LNCaP clone FGC (cell line): ENCODE measurements around the gene TRPM2.

ENCODE experiments used
- DNase-seq: peaks from one replicate; pipeline ENCODE4 v3.0.0-alpha.2; 2011; ENCODE audit warnings: low read depth
- H3K4me3 ChIP-seq: 2 replicates; pipeline ENCODE4 v1.5.1; 2011; ENCODE audit warnings: mild to moderate bottlenecking, low read depth, low read length, control low read depth
- TF ChIP-seq, protein P1 (sequence below): IDR thresholded peaks from 2 replicates; pipeline ENCODE4 v1.5.1; 2012; ENCODE audit warnings: mild to moderate bottlenecking; ENCODE audit not compliant: control insufficient read depth, insufficient read depth; ENCODE audit errors: extremely low read depth

Gene TRPM2

DNA sequence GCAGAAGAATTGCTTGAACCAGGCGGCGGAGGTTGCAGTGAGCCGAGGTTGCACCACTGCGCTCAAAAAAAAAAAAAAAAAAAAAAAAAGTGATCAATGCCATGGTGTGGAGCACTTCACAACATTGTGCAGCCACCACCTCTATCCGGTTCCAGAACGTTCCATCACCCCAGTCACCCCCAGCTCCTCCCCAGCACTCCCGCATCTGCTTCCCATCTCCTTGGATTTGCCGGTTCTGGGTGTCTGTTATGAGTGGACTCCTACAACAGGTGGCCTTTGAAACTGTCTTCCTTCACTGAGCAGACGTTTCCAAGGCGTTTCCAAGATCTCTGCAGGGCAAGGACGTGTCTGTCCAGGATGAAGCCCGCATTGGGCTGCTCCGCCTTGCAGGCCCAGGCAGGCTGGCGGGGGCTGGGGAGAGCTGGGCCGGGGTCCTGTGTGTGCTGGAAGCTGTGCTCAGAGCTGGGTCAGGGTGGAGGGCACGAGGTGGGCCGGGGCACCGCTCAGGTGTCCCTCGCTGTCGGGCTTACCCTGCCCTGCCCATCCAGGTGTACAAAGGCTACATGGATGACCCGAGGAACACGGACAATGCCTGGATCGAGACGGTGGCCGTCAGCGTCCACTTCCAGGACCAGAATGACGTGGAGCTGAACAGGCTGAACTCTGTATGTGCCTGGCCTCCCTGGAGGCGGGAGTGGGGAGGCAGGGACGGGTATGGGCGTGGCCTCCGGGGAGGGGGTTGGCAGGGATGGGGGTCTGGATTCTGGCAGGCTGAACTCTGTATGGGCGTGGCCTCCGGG, 87.0 kb downstream of the TRPM2 start:
- no peak overlapping the region for H3K4me3 ChIP-seq
- TF ChIP-seq, protein P1, sequence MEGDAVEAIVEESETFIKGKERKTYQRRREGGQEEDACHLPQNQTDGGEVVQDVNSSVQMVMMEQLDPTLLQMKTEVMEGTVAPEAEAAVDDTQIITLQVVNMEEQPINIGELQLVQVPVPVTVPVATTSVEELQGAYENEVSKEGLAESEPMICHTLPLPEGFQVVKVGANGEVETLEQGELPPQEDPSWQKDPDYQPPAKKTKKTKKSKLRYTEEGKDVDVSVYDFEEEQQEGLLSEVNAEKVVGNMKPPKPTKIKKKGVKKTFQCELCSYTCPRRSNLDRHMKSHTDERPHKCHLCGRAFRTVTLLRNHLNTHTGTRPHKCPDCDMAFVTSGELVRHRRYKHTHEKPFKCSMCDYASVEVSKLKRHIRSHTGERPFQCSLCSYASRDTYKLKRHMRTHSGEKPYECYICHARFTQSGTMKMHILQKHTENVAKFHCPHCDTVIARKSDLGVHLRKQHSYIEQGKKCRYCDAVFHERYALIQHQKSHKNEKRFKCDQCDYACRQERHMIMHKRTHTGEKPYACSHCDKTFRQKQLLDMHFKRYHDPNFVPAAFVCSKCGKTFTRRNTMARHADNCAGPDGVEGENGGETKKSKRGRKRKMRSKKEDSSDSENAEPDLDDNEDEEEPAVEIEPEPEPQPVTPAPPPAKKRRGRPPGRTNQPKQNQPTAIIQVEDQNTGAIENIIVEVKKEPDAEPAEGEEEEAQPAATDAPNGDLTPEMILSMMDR, result no peak
- DNase-seq, result no peak

DNA sequence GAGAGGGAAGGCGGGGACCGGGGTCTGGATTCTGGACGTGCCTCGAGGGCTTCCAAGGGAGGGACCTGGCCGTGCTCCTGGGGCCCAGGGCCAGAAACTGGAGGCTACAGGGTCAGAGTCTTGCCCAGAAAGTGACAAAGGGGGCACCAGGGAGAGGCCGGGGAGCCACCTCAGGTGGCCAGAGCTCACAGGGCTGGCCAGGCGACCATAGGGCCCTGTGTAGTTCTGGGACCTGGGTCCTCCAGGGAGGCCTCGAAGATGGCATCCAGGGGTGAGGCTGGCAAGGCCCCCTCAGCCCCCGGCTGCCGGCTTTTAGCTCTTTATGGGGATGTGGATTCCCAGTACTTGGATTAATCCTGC, 87.6 kb downstream of the TRPM2 start:
- TF ChIP-seq, protein P1, result no peak
- H3K4me3 ChIP-seq, result no peak overlapping the region
- DNase-seq, result no peak

DNA sequence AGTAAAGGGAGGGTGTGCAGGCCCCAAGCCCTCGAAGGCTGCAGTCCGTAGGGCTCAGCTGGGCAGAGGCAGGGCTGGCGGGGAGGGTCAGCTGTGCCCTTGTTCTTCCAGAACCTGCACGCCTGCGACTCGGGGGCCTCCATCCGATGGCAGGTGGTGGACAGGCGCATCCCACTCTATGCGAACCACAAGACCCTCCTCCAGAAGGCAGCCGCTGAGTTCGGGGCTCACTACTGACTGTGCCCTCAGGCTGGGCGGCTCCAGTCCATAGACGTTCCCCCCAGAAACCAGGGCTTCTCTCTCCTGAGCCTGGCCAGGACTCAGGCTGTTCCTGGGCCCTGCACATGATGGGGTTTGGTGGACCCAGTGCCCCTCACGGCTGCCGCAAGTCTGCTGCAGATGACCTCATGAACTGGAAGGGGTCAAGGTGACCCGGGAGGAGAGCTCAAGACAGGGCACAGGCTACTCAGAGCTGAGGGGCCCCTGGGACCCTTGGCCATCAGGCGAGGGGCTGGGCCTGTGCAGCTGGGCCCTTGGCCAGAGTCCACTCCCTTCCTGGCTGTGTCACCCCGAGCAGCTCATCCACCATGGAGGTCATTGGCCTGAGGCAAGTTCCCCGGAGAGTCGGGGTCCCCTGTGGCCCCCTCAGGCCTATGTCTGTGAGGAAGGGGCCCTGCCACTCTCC, 88.3 kb downstream of the TRPM2 start:
- TF ChIP-seq, protein P1, result no peak
- no peak for DNase-seq
- H3K4me3 ChIP-seq, result no peak overlapping the region

DNA sequence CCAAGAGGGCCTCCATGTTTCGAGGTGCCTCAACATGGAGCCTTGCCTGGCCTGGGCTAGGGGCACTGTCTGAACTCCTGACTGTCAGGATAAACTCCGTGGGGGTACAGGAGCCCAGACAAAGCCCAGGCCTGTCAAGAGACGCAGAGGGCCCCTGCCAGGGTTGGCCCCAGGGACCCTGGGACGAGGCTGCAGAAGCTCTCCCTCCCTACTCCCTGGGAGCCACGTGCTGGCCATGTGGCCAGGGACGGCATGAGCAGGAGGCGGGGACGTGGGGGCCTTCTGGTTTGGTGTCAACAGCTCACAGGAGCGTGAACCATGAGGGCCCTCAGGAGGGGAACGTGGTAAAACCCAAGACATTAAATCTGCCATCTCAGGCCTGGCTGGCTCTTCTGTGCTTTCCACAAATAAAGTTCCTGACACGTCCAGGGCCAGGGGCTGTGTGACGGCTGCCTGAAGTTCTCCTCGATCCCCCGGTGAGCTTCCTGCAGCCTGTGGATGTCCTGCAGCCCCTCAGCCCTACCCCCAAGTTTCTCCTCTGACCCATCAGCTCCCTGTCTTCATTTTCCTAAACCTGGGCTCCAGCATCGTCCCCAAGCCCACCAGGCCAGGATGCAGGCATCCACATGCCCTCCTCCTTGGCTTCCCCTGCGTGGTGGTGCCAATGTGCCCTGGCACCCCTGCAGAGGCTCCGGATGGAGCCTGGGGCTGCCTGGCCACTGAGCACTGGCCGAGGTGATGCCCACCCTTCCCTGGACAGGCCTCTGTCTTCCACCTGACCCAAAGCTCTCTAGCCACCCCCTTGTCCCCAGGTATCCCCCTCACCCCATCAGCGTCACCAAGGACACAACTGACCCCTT, 89.1 kb downstream of the TRPM2 start:
- no peak overlapping the region for H3K4me3 ChIP-seq
- TF ChIP-seq, protein P1, result no peak
- no peak for DNase-seq

DNA sequence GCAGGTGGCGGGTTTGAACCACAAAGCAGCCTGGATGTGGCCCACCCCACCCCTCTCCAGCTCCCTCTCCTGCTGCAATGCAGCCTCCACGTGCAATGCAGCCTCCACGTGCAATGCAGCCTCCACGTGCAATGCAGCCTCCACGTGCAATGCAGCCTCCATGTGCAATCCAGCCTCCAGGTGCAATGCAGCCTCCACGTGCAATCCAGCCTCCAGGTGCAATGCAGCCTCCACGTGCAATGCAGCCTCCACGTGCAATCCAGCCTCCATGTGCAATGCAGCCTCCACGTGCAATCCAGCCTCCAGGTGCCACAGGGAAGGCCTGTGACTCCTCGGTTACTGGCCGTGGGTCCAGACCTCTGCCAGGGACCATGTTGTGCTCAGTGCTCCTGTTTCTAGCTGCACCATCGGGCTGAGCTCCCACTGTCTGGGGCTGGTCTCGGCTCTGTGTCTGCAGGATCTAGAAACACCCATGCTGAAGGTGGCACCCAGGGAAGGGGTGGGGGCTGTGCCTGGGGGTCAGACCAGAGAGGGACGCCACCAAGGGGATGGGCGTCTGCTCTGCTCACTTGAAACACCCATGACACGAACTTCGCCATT, 90.0 kb downstream of the TRPM2 start:
- DNase-seq, result no peak
- TF ChIP-seq, protein P1, result no peak
- no peak overlapping the region for H3K4me3 ChIP-seq

DNA sequence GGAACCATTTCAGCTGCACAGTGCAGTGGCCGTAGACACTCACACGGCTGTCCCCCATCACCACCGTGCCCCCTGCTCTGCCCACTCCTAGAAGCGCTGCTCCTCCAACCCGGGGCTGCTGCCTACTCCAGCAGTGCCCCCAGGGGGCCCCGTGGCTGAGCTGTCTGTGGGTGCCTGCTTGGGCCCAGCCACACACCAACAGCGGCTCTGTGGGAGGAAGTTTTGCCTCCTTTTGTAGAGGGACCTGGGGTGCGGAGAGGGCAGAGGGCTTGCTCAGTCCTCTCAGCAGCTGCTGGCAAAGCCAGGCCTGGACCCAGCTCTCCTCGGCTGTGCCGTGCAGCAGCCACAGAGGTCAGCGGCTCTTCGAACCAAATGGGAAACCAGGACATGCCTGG, 90.5 kb downstream of the TRPM2 start:
- DNase-seq, result no peak
- H3K4me3 ChIP-seq, result no peak overlapping the region
- TF ChIP-seq, protein P1, result no peak
